DND-41 (cell line): ENCODE data around the gene PRKCZ.

ENCODE experiments used
- ATAC-seq: fragments of 200-7000 bp; cut with Tn5 transposase; 3 replicates; pipeline ENCODE4 v1.9.1; 2021; ENCODE audit warnings: low read depth; ENCODE audit not compliant: insufficient read depth
- DNase-seq: peaks from one replicate; pipeline ENCODE4 v3.0.0-alpha.2; 2020
- H2AFZ ChIP-seq: 2 replicates; pipeline ENCODE4 v1.6.0; 2012; ENCODE audit warnings: low read depth, low read length
- H3K27ac ChIP-seq: 2 replicates; pipeline ENCODE4 v1.5.1; 2012; ENCODE audit warnings: low read length, inconsistent platforms
- H3K27me3 ChIP-seq: fragments of 200-600 bp; sonication (generic); 2 replicates; pipeline ENCODE4 v1.6.0; 2012; ENCODE audit warnings: low read length, mild to moderate bottlenecking, inconsistent platforms; ENCODE audit not compliant: insufficient read depth, poor library complexity
- H3K36me3 ChIP-seq: 2 replicates; pipeline ENCODE4 v1.5.1; 2012; ENCODE audit warnings: low read length, inconsistent platforms; ENCODE audit not compliant: insufficient read depth
- H3K4me1 ChIP-seq: 2 replicates; pipeline ENCODE4 v1.5.1; 2012; ENCODE audit warnings: mild to moderate bottlenecking, low read length; ENCODE audit not compliant: insufficient read depth
- H3K4me2 ChIP-seq: 2 replicates; pipeline ENCODE4 v1.6.0; 2012; ENCODE audit warnings: mild to moderate bottlenecking, moderate library complexity, low read length, inconsistent platforms; ENCODE audit not compliant: insufficient read depth
- H3K4me3 ChIP-seq, 2 experiments: fragments of 200-600 bp in 1 of 2; shearing (Covaris generic) in 1 of 2; 2 replicates each; pipeline ENCODE4 v1.5.1; 2012 to 2016; ENCODE audit warnings: inconsistent platforms in 2 of 2, low read length in 2 of 2, mild to moderate bottlenecking in 2 of 2, low read depth in 1 of 2, moderate library complexity in 1 of 2
- H3K79me2 ChIP-seq: 2 replicates; pipeline ENCODE4 v1.6.0; 2012; ENCODE audit warnings: low read length, inconsistent platforms; ENCODE audit not compliant: insufficient read depth
- H3K9ac ChIP-seq: 2 replicates; pipeline ENCODE4 v1.6.0; 2012; ENCODE audit warnings: low read depth, mild to moderate bottlenecking, inconsistent platforms, low read length, moderate library complexity
- H3K9me3 ChIP-seq: 2 replicates; pipeline ENCODE4 v1.5.1; 2012; ENCODE audit warnings: low read length, moderate library complexity, mild to moderate bottlenecking, inconsistent platforms; ENCODE audit not compliant: insufficient read depth, severe bottlenecking
- H4K20me1 ChIP-seq: 2 replicates; pipeline ENCODE4 v1.6.0; 2012; ENCODE audit warnings: low read length; ENCODE audit not compliant: insufficient read depth
- EZH2 ChIP-seq: IDR thresholded peaks from 3 replicates; pipeline ENCODE4 v1.6.1; 2012; ENCODE audit warnings: borderline replicate concordance, low read depth, mild to moderate bottlenecking, moderate library complexity, low read length, inconsistent platforms; ENCODE audit not compliant: severe bottlenecking
- TF ChIP-seq, protein P1 (sequence below): IDR thresholded peaks from 2 replicates; pipeline ENCODE4 v1.5.1; 2012; ENCODE audit warnings: borderline replicate concordance, low read length, moderate library complexity, mild to moderate bottlenecking; ENCODE audit not compliant: poor library complexity, severe bottlenecking; ENCODE audit errors: extremely low read depth

The PRKCZ gene

DNA sequence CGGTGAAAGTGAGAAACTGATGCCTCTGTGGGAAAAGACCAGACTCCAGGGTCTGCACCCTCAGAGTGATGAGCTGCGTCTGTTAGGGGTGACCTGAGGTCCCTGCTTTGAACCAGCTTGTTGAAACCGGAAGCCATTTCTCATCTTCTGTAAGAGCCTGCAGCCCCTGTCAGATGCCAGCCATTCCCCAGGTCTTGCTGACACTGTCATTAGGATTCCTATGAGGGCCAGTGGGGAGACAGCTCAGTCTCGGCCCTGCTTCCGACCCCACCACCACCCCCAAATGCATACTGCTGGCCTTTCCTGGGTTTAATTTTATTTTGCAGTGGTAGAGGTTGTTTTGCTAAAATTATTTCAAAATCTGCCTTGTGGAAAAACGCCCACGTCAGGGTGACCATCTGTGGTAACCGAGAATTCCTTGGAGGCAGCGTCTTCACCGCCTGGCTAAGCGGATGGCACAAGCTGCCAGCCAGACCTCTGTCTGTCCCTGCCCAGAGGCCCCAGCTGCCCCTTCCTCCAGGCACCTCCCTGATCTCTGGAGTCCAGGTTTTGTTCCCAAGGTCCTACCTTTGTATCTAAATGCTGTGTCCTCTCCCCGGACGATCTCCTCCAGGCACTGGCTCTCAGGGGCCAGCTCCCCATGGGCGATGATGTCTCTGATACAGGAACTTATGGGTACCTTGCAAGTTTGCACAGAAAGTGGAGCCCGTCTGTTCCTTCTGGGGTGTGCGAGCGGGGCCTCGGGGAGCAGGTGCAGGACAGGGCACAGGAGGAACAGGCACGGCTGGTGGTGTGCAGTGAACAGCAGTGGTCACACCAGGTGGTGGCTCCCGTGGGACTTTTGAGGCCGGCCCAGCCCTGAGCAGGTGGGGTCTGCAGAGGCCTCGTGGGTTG lies 49.9 kb downstream of the PRKCZ start:
- H3K27ac ChIP-seq: no peak overlapping the region
- H4K20me1 ChIP-seq: no peaks in the 10 kb centered on the region
- H2AFZ ChIP-seq: no peak overlapping the region
- DNase-seq (no peak), ATAC-seq (no peak)
- H3K36me3 ChIP-seq: no peaks in the 10 kb centered on the region
- H3K4me1 ChIP-seq: no peaks in the 10 kb centered on the region
- H3K79me2 ChIP-seq: no peaks in the 10 kb centered on the region
- no peaks in the 10 kb centered on the region for H3K9me3 ChIP-seq
- TF ChIP-seq EZH2: no peak
- TF ChIP-seq, protein P1, sequence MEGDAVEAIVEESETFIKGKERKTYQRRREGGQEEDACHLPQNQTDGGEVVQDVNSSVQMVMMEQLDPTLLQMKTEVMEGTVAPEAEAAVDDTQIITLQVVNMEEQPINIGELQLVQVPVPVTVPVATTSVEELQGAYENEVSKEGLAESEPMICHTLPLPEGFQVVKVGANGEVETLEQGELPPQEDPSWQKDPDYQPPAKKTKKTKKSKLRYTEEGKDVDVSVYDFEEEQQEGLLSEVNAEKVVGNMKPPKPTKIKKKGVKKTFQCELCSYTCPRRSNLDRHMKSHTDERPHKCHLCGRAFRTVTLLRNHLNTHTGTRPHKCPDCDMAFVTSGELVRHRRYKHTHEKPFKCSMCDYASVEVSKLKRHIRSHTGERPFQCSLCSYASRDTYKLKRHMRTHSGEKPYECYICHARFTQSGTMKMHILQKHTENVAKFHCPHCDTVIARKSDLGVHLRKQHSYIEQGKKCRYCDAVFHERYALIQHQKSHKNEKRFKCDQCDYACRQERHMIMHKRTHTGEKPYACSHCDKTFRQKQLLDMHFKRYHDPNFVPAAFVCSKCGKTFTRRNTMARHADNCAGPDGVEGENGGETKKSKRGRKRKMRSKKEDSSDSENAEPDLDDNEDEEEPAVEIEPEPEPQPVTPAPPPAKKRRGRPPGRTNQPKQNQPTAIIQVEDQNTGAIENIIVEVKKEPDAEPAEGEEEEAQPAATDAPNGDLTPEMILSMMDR: no peak
- H3K4me2 ChIP-seq: no peak overlapping the region
- no peak overlapping the region for H3K9ac ChIP-seq
- H3K4me3 ChIP-seq: no peak overlapping the region
- peaks cover 4% of the 10 kb centered on the region for H3K27me3 ChIP-seq

DNA sequence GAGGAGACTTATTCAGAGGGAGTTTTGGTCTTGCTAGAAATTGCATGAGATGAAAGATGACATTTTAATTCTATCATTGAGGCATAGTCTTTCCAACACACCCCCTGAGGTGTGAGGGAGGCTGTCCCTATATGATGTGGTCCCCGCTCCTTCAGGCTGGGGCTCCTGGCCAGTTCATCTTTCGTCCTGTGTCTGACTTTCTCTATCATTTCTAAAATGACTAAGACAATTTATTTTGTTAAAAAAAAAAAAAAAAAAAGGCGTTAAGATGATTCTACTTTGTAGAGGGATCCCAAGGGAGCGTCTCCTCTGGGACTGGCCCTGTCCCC lies 50.5 kb downstream of the PRKCZ start:
- no peaks in the 10 kb centered on the region for H3K36me3 ChIP-seq
- no peak overlapping the region for H2AFZ ChIP-seq
- no peaks in the 10 kb centered on the region for H3K9me3 ChIP-seq
- ATAC-seq (no peak), DNase-seq (no peak)
- no peak overlapping the region for H3K4me2 ChIP-seq
- H3K79me2 ChIP-seq: no peaks in the 10 kb centered on the region
- no peak overlapping the region for H3K9ac ChIP-seq
- H3K27me3 ChIP-seq: peaks cover 4% of the 10 kb centered on the region
- H3K27ac ChIP-seq: no peak overlapping the region
- TF ChIP-seq, protein P1: no peak
- TF ChIP-seq EZH2: no peak
- H3K4me1 ChIP-seq: no peaks in the 10 kb centered on the region
- no peak overlapping the region for H3K4me3 ChIP-seq
- no peaks in the 10 kb centered on the region for H4K20me1 ChIP-seq

- DNase-seq (no peak), ATAC-seq (no peak)
- Histone ChIP-seq H2AFZ (no peak overlapping the region), H3K9ac (no peak overlapping the region), H4K20me1 (no peaks in the 10 kb centered on the region), H3K9me3 (no peaks in the 10 kb centered on the region), H3K27me3 (peaks cover 4% of the 10 kb centered on the region), H3K36me3 (no peaks in the 10 kb centered on the region), H3K4me3 (no peak overlapping the region), H3K4me1 (no peaks in the 10 kb centered on the region), H3K79me2 (no peaks in the 10 kb centered on the region), H3K4me2 (no peak overlapping the region), H3K27ac (no peak overlapping the region)
- TF ChIP-seq, protein P1: no peak
- TF ChIP-seq EZH2: no peak
These were observed 51.3 kb downstream of the PRKCZ start for GRCh38 chr1:2101531-2101930.
